Measurements from ENCODE around the gene KLHL35.

KLHL35 gene

GRCh38 chr11:75465701-75466531 lies 32.9 kb upstream of the KLHL35 start:
- TF ChIP-seq POLR2AphosphoS5 (IDR thresholded peaks at IDR 0.05; ENCODE audit: low read depth, low read length) (no peak), TAF1 (IDR thresholded peaks at IDR 0.05; ENCODE audit: borderline replicate concordance, insufficient read depth, low read length) (no peak), SIN3A (IDR thresholded peaks at IDR 0.05; ENCODE audit: borderline replicate concordance, insufficient read depth, low read length) (no peak), FOXP2 (optimal IDR thresholded peaks at IDR 0.05; ENCODE audit: borderline replicate concordance, extremely low read depth, extremely low read length, insufficient read depth) (no peak), REST (IDR thresholded peaks at IDR 0.05; ENCODE audit: insufficient read depth in 1 of 2, low read depth in 2 of 2, low read length in 2 of 2) (no peak)

- no peak for TF ChIP-seq REST (IDR thresholded peaks at IDR 0.05; ENCODE audit: insufficient read depth in 1 of 2, low read depth in 2 of 2, low read length in 2 of 2)
- no peak for TF ChIP-seq SIN3A (IDR thresholded peaks at IDR 0.05; ENCODE audit: borderline replicate concordance, insufficient read depth, low read length)
- TF ChIP-seq TAF1 (IDR thresholded peaks at IDR 0.05; ENCODE audit: borderline replicate concordance, insufficient read depth, low read length) = no peak
- no peak for TF ChIP-seq POLR2AphosphoS5 (IDR thresholded peaks at IDR 0.05; ENCODE audit: low read depth, low read length)
- no peak for TF ChIP-seq FOXP2 (optimal IDR thresholded peaks at IDR 0.05; ENCODE audit: borderline replicate concordance, extremely low read depth, extremely low read length, insufficient read depth)
These were observed 30.2 kb upstream of the KLHL35 start for GRCh38 chr11:75463106-75463774.

GRCh38 chr11:75462117-75462653 lies 29.2 kb upstream of the KLHL35 start:
- TF ChIP-seq SIN3A (IDR thresholded peaks at IDR 0.05; ENCODE audit: borderline replicate concordance, insufficient read depth, low read length) (no peak), FOXP2 (optimal IDR thresholded peaks at IDR 0.05; ENCODE audit: borderline replicate concordance, extremely low read depth, extremely low read length, insufficient read depth) (no peak), TAF1 (IDR thresholded peaks at IDR 0.05; ENCODE audit: borderline replicate concordance, insufficient read depth, low read length) (no peak), REST (IDR thresholded peaks at IDR 0.05; ENCODE audit: insufficient read depth in 1 of 2, low read depth in 2 of 2, low read length in 2 of 2) (no peak), POLR2AphosphoS5 (IDR thresholded peaks at IDR 0.05; ENCODE audit: low read depth, low read length) (no peak)

- TF ChIP-seq REST (IDR thresholded peaks at IDR 0.05; ENCODE audit: insufficient read depth in 1 of 2, low read depth in 2 of 2, low read length in 2 of 2) = no peak
- no peak for TF ChIP-seq SIN3A (IDR thresholded peaks at IDR 0.05; ENCODE audit: borderline replicate concordance, insufficient read depth, low read length)
- TF ChIP-seq TAF1 (IDR thresholded peaks at IDR 0.05; ENCODE audit: borderline replicate concordance, insufficient read depth, low read length) = no peak
- no peak for TF ChIP-seq POLR2AphosphoS5 (IDR thresholded peaks at IDR 0.05; ENCODE audit: low read depth, low read length)
- no peak for TF ChIP-seq FOXP2 (optimal IDR thresholded peaks at IDR 0.05; ENCODE audit: borderline replicate concordance, extremely low read depth, extremely low read length, insufficient read depth)
These were observed 28.1 kb upstream of the KLHL35 start for GRCh38 chr11:75461151-75461550.

Data from PFSK-1 (cell line).